NCI-H524 treated with DMSO at 0.1 percent for 48 hours (cell line): ENCODE results near the gene RAP1GAP2.
"Not testable (repeated sequence)": the region's sequence is repeated elsewhere in the genome, so short reads cannot be mapped to it uniquely, and the experiment has no call there.

Source experiments
- DNase-seq: peaks from one replicate; lab custom pipeline; 2025; lab: John Stamatoyannopoulos, UW

RAP1GAP2 gene

GRCh38 chr17:3046753-3047152, 250.5 kb downstream of the RAP1GAP2 start:
- no peak for DNase-seq

DNA sequence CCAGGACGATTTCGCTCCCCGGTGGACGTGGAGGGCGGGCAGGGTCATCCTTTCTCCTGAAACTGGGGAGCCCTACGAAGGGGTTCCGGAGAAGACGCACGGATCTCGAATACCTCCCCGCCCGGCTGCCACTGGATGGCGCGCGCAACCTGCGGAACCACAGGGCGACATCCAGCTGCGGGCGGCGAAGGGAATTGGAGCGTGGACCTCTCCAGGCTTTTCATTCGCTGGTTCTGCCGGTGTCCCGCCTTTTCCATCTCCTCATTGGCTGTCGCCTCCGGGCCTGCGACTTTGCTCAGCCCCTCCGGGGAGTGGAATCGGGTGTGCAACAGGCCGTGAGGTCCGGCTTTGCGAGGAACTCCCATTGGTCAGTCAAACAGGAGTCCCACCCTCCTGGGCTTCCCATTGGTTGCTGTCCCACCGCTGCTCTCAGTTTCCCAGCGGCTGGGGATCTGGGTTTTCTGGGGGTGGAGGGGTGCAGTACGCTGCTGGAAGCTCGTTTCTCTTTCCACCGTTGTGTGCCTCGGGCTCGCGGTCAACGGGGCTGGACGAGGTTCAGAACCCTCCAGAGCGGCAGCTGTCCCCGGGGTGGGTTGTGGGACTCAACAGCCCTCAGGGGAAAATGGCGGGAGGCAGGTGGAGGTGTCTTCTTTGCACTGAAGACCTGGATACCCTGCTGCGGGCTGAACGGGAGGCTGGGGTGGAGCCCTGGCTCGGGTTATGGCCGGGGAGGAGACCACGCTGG, 252.7 kb downstream of the RAP1GAP2 start:
- DNase-seq, result peak; percentile 91

GRCh38 chr17:3049705-3050295, 253.6 kb downstream of the RAP1GAP2 start:
- no peak for DNase-seq

DNA sequence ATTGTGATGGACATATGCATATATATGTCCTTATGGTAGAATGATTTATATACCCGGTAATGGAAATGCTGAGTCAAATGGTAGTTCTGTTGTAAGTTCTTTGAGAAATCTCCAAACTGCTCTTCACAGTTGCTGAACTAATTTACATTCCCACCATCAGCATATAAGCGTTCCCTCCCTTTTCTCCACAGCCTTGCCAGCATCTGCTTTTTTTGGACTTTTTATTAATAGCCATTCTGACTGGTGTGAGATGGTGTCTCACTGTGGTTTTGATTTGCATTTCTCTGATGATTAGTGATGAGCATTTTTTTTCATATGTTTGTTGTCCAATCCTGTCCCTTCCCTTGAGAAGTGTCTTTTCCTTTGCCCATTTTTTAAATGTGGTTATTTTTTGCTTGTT, 258.6 kb downstream of the RAP1GAP2 start:
- not testable (repeated sequence) for DNase-seq

- not testable (repeated sequence) for DNase-seq
Observed at GRCh38 chr17:3062824-3063377, 266.7 kb downstream of the RAP1GAP2 start.

GRCh38 chr17:3063507-3063906, 267.3 kb downstream of the RAP1GAP2 start, which contains the start of gene OR1D5:
OR1D5 (minus strand) TSS chr17:3063607; CDS start chr17:3063607, 0 bp downstream.
- not testable (repeated sequence) for DNase-seq

DNA sequence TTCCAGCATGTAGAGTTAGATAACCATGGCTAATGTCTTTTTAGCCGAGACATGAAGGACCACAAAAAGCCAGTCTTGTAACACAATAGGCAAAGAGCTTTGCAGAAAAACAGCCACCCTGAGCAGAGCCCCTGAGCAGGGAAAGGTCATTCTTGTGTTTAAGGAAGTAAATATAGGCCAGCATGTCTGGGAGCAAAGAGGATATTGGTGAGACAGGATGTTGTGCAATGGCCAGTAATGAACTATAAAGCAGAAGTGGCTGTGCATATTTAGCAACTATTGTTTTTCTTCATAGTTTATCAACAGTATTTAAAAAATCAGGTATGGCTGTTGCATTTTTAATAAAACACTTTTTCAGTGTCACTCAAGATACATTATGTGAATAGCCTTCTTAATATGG, 269.0 kb downstream of the RAP1GAP2 start:
- DNase-seq, result not testable (repeated sequence)

DNA sequence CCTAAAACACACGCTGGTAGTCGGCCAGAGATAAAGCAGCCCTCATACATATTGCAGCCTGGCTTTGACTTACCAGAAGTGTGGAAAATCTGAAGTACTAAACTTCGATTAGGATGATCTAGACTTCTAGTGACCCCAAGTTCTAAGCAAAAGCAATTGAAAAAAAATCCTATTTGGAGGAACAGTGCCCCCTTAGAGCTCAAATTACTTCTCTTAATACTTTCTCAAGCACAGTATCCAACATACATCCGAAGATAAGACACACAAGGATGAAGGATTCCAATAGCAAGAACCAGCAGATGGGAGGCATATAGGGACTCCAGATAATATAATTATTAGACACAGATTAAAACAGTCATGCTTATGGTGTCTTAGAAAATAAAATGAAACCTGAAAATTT, 277.6 kb downstream of the RAP1GAP2 start:
- not testable (repeated sequence) for DNase-seq
